HG03469 (cell line): ENCODE measurements around the gene CNPY4.
"Not testable (repeated sequence)": the region's sequence is repeated elsewhere in the genome, so short reads cannot be mapped to it uniquely, and the experiment has no call there.

Experiments
- ATAC-seq: cut with Tn5 transposase; IDR thresholded peaks from one replicate; pipeline ENCODE4 v1.9.1; 2021; ENCODE audit warnings: mild to moderate bottlenecking, moderate library complexity, moderate number of reproducible peaks; ENCODE audit not compliant: unreplicated experiment

CNPY4 gene

GRCh38 chr7:100146350-100146749, 26.9 kb downstream of the CNPY4 start:
- not testable (repeated sequence) for ATAC-seq

GRCh38 chr7:100147278-100147677, 27.8 kb downstream of the CNPY4 start:
- no peak for ATAC-seq

GRCh38 chr7:100148225-100148558, 28.8 kb downstream of the CNPY4 start:
- ATAC-seq, result no peak

GRCh38 chr7:100148559-100149328, 29.3 kb downstream of the CNPY4 start, which contains the start of gene LAMTOR4:
LAMTOR4 (plus strand) TSS chr7:100148918; CDS start chr7:100148973, 55 bp downstream.
- ATAC-seq, result peak; percentile 93

- no peak for ATAC-seq
Measured at GRCh38 chr7:100152404-100152803, 33.0 kb downstream of the CNPY4 start.

- ATAC-seq, result no peak
Measured at GRCh38 chr7:100152937-100153666, 33.7 kb downstream of the CNPY4 start.

GRCh38 chr7:100153708-100154535, 34.5 kb downstream of the CNPY4 start:
- ATAC-seq, result no peak

- ATAC-seq, result no peak
Measured at GRCh38 chr7:100154651-100155491, 35.4 kb downstream of the CNPY4 start.

GRCh38 chr7:100155553-100156317, 36.3 kb downstream of the CNPY4 start:
- no peak for ATAC-seq

GRCh38 chr7:100156331-100157068, 37.1 kb downstream of the CNPY4 start:
- ATAC-seq, result no peak

- no peak for ATAC-seq
Measured at GRCh38 chr7:100157069-100157333, 37.6 kb downstream of the CNPY4 start.

GRCh38 chr7:100157334-100158228, 38.1 kb downstream of the CNPY4 start:
- ATAC-seq, result no peak

- ATAC-seq, result no peak
Measured at GRCh38 chr7:100158229-100159098, 39.0 kb downstream of the CNPY4 start, which contains the start of gene TRAPPC14. TRAPPC14 (minus strand) TSS chr7:100158723; CDS start chr7:100158499, 224 bp downstream.

- ATAC-seq, result no peak
Measured at GRCh38 chr7:100159099-100159623, 39.7 kb downstream of the CNPY4 start.

- no peak for ATAC-seq
Measured at GRCh38 chr7:100160067-100160466, 40.6 kb downstream of the CNPY4 start.

GRCh38 chr7:100163006-100163531, 43.6 kb downstream of the CNPY4 start:
- no peak for ATAC-seq

GRCh38 chr7:100163871-100164270, 44.4 kb downstream of the CNPY4 start:
- no peak for ATAC-seq
